Posterior cingulate gyrus (tissue), 11 donors: ENCODE results near the gene SIRT3.
A peak's percentile ranks its signal among the peaks of the same experiment; 100 is the strongest.
"Not testable (repeated sequence)": the region's sequence is repeated elsewhere in the genome, so short reads cannot be mapped to it uniquely, and the experiment has no call there.

Experiments
- DNase-seq, 10 donors: peaks; one replicate each; pipeline versions ENCODE4 v3.0.0 to v3.0.0-alpha.2; 2020 to 2021; ENCODE audit warnings: mixed read lengths in 3 of 10
- intact Hi-C: fragments of 100-400 bp; cut with DNase I; formaldehyde crosslinking; loops from one replicate; pipeline ENCODE4 v1.15.1; 2023

The SIRT3 gene

GRCh38 chr11:192674-193128, 43.4 kb downstream of the SIRT3 start, which contains the start of gene SCGB1C1:
SCGB1C1 (plus strand) TSS chr11:193078; CDS start chr11:193100, 22 bp downstream.
- DNase-seq, intact Hi-C loops: not testable (repeated sequence)

DNA sequence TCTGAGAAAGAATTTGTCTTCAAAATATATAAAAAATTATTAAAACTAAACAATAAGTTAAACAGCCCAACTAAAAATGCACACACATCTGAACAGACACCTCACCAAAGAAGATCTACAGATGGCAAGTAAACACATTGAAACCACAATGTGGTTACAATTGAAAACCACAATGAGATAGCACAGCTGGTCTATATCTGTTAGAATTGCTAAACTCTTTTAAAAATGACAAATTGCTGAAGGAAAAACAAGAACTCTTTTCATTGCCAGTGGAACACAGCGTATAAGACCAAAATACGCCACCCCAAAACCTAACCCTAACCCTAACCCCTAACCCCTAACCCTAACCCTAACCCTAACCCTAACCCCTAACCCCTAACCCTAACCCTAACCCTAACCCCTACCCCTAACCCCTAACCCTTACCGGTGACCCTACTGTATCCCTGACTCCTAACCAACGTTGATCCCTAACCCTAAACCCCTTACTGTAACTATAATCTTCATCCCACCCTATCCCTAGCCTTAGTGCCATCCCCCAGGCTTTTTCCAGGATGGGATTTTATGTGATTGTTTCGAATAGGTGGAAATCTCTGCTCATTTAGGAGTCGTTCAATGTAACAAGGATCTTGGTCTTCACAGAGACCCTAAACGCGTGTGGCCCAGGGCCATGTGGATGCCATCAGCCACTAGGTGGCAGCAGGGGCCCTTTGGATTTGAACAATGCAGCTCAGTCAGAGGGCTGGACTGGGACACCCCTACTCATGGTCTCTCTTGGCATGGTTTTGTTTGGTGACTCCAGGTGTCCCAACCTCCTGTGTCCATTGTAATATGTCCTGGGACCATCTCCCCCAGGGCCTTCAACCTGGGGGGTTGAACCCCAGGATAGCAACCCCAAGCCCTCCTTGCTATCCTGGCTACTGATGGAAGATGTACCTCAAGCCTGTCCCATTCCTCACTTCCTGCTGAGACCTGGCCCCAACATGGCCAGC, 44.4 kb downstream of the SIRT3 start:
- intact Hi-C loops, result not testable (repeated sequence)

GRCh38 chr11:190546-190945, 45.6 kb downstream of the SIRT3 start:
- intact Hi-C loops, result not testable (repeated sequence)
- DNase-seq, result peak in 2 of 10 donors; percentile 21 to 79

More for the DNA sequence above, 44.4 kb downstream of the SIRT3 start:
- peak in 7 of 10 donors; percentile 9 to 79 (median 39) for DNase-seq

DNA sequence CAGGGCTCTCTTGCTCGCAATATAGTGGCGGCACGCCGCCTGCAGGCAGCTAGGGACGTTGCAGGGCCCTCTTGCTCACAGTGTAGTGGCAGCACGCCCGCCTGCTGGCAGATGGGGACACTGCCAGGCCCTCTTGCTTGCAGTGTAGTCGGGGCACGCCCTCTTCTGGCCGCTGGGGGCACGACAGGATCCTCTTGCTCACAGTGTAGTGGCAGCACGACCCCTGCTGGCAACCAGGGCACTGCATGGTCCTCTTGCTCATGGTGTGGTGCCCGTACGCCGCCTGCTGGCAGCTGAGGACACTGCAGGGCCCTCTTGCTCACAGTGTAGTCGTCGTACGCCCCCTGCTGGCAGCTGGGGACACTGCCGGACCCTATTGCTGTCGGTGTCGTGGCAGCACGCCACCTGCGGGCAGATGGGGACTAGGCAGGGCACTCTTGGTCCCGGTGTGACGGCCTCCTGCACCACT, 46.3 kb downstream of the SIRT3 start:
- peak in 7 of 10 donors; percentile 10 to 87 (median 39) for DNase-seq
- intact Hi-C loops, result not testable (repeated sequence)

DNA sequence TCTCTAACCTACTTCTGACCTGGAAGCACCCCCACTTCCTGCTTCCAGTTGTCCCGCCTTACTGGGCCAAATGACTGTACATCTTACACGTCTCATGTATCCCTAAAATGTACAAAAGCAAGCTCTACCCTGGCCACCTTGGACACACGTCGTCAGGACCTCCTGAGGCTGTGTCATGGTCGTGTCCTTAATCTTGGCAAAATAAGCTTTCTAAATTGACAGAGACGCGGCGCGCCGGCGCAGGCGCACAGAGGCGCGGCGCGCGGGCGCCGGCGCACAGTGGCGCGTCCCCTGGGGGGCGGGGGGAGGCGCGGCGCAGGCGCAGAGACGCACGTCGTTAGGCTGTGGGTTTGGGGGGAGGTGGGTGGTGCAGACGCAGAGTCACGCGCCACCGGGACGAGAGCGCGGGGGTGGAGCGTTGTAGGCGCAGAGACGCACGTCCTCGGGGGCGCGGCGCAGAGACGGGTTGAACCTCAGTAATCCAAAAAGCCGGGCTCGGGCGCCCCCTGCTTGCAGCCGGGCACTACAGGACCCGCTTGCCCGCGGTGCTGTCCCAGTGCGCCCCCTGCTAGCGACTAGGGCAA, 46.9 kb downstream of the SIRT3 start:
- DNase-seq, result peak in 9 of 10 donors; percentile 8 to 94 (median 49)
- intact Hi-C loops, result not testable (repeated sequence)

DNA sequence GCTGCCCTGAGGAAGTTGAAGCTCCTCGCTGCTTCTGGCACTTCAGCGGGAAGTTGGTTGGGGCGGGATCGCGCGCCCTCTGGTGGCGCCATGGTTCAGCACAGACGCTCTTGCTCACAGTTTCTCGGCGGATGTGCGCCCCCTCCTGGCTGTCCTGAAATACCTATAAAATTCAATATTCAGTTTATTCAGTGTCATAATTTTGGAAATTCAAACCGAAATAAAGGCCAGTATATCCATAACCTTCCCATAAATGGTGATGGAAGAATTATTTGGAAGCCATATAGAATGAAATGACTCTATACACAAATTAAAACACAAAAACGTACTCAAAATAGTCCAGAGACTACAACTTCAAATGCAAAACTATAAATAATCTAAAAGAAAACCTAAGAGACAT, 55.9 kb downstream of the SIRT3 start:
- intact Hi-C loops, DNase-seq: not testable (repeated sequence)
